Stimulated activated naive B cell treated with anti-CD40 and anti-IgM and Interleukin-4, amounts not matched to agents 10 μg/mL and 1 μg/mL and 100 μg/mL, for 72 hours (primary cell): ENCODE data around the gene FOXE1.
A peak's percentile ranks its signal among the peaks of the same experiment; 100 is the strongest.

Experiments
- ATAC-seq, 2 donors: fragments of 150-1000 bp; cut with Tn5 transposase; replicated peaks; 2 replicates each; pipeline ENCODE4 v1.10.0; 2021; ENCODE audit warnings: moderate library complexity in 1 of 2
- DNase-seq: peaks from one replicate; pipeline ENCODE4 v3.0.0; 2021
- H3K27ac Mint-ChIP-seq: one replicate; pipeline ENCODE4 v1.8.0; 2022; ENCODE audit warnings: mild to moderate bottlenecking, mixed read lengths
- H3K27me3 Mint-ChIP-seq, 2 donors: one replicate each; pipeline ENCODE4 v1.8.0; 2022; ENCODE audit warnings: mixed read lengths in 2 of 2
- H3K36me3 Mint-ChIP-seq, 2 donors: one replicate each; pipeline ENCODE4 v1.8.0; 2022; ENCODE audit warnings: mixed read lengths in 2 of 2, mild to moderate bottlenecking in 1 of 2
- H3K4me1 Mint-ChIP-seq, 2 donors: one replicate each; pipeline ENCODE4 v1.8.0; 2022; ENCODE audit warnings: mixed read lengths in 2 of 2, mild to moderate bottlenecking in 1 of 2
- H3K4me3 Mint-ChIP-seq, 2 donors: one replicate each; pipeline ENCODE4 v1.8.0; 2022; ENCODE audit warnings: mild to moderate bottlenecking in 2 of 2, mixed read lengths in 2 of 2, moderate library complexity in 1 of 2
- H3K9me3 Mint-ChIP-seq, 2 donors: one replicate each; pipeline ENCODE4 v1.8.0; 2022; ENCODE audit warnings: mixed read lengths in 2 of 2, mild to moderate bottlenecking in 1 of 2

Gene FOXE1

DNA sequence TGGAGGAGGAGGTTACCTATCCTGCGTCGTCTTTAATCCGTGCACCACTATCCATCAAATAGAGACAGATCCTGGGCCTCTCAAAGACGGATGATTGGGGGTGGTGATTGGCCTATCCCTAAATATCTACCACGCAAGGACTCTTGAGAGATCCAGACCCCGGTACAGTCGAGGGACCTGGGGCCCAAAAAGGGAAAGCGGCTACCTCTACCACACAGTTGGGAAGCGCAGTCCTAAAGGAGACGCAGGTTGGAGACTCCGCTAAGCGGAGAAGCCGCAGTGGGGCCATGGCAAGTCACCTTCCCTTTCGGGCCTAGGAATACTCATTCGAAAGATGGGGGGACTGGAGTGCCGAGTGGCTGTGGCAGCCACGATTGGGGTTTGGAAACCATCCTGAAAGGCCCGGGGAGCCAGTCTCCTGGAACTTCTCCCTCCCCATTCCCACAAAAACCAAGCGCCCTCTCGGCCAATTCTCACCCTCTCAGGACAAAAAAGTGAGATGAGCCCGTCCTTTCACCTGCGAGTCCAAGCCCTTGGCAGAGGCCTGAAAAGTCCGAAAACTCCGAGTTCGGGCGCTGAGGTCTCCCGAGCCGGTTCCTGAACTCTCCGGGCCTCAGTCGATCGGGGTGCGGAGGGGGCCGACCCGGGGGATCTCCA, 499 bp upstream of the FOXE1 start:
- Mint-ChIP-seq H3K27ac (peak overlapping the region; percentile 82), H3K4me3 (peak overlapping the region; percentile 42 to 65), H3K4me1 (peaks cover 12 to 45% of the 10 kb centered on the region in 2 donors), H3K9me3 (no peaks in the 10 kb centered on the region), H3K27me3 (peaks cover 67 to 81% of the 10 kb centered on the region in 2 donors), H3K36me3 (peaks cover 3 to 5% of the 10 kb centered on the region in 2 donors)
- ATAC-seq (no peak), DNase-seq (no peak)

DNA sequence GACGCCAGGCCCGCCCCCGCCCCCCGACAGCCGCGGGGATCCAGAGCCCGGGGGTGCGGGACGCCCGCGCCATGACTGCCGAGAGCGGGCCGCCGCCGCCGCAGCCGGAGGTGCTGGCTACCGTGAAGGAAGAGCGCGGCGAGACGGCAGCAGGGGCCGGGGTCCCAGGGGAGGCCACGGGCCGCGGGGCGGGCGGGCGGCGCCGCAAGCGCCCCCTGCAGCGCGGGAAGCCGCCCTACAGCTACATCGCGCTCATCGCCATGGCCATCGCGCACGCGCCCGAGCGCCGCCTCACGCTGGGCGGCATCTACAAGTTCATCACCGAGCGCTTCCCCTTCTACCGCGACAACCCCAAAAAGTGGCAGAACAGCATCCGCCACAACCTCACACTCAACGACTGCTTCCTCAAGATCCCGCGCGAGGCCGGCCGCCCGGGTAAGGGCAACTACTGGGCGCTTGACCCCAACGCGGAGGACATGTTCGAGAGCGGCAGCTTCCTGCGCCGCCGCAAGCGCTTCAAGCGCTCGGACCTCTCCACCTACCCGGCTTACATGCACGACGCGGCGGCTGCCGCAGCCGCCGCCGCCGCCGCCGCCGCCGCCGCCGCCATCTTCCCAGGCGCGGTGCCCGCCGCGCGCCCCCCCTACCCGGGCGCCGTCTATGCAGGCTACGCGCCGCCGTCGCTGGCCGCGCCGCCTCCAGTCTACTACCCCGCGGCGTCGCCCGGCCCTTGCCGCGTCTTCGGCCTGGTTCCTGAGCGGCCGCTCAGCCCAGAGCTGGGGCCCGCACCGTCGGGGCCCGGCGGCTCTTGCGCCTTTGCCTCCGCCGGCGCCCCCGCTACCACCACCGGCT, 1.0 kb downstream of the FOXE1 start:
- peak overlapping the region; percentile 90 for H3K4me3 Mint-ChIP-seq
- peak; percentile 80 to 83 for ATAC-seq
- DNase-seq, result peak; percentile 51
- H3K27ac Mint-ChIP-seq, result peak overlapping the region; percentile 95
- H3K27me3 Mint-ChIP-seq, result peaks cover 69 to 81% of the 10 kb centered on the region in 2 donors
- H3K36me3 Mint-ChIP-seq, result peaks cover 3 to 5% of the 10 kb centered on the region in 2 donors
- peaks cover 10 to 37% of the 10 kb centered on the region in 2 donors for H3K4me1 Mint-ChIP-seq
- no peaks in the 10 kb centered on the region for H3K9me3 Mint-ChIP-seq

DNA sequence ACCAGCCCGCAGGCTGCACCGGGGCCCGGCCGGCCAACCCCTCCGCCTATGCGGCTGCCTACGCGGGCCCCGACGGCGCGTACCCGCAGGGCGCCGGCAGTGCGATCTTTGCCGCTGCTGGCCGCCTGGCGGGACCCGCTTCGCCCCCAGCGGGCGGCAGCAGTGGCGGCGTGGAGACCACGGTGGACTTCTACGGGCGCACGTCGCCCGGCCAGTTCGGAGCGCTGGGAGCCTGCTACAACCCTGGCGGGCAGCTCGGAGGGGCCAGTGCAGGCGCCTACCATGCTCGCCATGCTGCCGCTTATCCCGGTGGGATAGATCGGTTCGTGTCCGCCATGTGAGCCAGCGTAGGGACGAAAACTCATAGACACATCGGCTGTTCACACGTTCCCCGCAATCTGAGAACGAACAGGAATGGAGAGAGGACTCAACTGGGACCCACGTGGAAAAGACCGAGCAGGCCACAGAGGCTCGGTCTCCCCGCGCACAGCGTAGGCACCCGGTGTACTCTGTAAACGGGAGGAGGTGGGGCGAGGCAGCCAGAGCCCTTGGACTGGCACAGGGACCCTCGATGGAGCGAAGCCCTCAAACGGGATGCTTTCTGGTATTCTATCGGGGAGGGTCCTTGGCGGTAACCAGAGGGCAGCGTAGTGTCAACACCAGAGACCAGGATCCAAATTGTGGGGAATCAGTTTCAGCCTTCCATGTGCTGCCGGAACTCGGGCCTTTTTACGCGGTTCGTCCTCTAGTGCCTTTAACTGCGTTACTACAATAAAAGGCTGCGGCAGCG, 1.9 kb downstream of the FOXE1 start:
- DNase-seq, result no peak
- H3K4me1 Mint-ChIP-seq, result peaks cover 10 to 35% of the 10 kb centered on the region in 2 donors
- H3K9me3 Mint-ChIP-seq, result no peaks in the 10 kb centered on the region
- H3K36me3 Mint-ChIP-seq, result peaks cover 3 to 5% of the 10 kb centered on the region in 2 donors
- no peak for ATAC-seq
- H3K27ac Mint-ChIP-seq, result peak overlapping the region; percentile 62
- peaks cover 71 to 81% of the 10 kb centered on the region in 2 donors for H3K27me3 Mint-ChIP-seq
- H3K4me3 Mint-ChIP-seq, result peak overlapping the region in 1 of 2 donors; percentile 25

DNA sequence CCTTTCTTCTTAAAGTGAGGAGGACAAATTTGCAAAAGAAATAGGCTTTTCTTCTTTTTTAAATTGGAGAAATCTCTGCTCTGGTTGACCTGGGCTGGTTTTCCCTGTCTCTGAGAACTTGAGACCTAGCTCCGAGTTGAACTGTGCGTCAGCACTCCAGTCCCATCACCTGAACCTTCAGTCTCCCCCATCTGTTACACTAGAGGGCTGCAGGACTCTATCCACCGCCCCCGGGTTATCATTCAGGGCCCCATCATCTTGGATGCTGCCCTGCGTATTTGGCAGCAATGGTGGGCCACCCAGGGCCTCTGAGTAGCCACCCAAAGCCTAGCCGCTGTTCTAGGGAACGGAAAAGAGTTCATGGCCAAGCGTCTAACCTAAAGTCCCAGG, 2.5 kb downstream of the FOXE1 start:
- H3K27ac Mint-ChIP-seq, result peak overlapping the region; percentile 62
- peaks cover 3 to 5% of the 10 kb centered on the region in 2 donors for H3K36me3 Mint-ChIP-seq
- H3K9me3 Mint-ChIP-seq, result no peaks in the 10 kb centered on the region
- H3K27me3 Mint-ChIP-seq, result peaks cover 71 to 81% of the 10 kb centered on the region in 2 donors
- ATAC-seq, result no peak
- DNase-seq, result no peak
- peaks cover 10 to 35% of the 10 kb centered on the region in 2 donors for H3K4me1 Mint-ChIP-seq
- peak overlapping the region in 1 of 2 donors; percentile 25 for H3K4me3 Mint-ChIP-seq

DNA sequence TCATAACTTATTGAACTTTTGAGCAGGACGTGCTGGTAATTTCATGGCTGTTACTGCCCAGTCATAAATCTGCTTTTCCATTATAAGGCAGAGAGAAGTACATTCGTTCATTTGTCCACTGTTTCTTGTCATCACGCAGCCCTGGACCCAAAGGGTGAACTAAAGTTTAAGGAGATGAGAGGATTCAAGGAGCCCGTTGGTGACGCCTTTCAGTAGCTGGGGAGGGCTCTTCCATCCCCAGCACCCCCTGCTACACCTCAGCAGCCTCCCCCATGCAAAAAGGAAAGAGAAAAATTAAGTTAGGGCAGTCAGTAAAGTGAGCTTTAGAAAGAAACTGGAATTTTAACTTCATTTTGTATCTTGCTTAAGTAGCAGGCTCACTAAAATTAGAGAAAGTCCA, 2.9 kb downstream of the FOXE1 start:
- no peak for DNase-seq

DNA sequence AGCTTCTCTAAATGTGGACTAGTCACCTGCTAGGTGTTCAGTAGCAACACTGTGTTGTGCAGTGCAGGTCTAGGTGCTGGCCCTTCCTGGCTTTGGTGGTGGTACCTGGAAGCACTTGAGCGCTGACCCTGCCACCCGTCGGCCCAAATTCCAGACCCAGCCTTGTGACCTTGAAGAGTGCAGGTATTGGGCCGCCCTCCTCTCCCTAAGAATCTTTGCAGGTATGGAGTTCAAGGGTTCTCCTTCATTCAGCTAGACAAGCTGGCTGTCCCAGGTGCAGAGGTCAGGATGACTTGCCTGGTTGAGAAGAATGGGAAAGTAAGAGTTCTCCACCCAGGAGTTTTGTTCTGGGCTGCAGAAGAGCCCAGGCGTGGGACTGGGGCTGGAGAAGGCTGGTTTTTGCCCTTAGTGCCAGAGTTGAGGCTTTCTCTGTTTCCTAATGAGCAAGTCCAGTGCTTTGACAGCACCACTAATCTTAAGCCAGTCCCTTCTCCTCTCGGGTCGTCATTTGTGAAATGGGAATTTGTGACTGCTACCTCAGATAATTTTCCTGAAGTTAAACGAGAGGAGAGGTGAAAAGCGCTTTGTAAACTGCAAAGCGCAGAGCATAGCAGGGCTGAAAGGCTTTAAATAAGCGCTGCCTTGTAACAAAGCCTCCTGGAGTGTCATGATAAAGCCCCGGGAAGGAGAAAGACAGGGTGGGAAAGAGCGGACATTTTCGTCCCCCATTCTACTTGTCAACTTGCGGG, 4.0 kb downstream of the FOXE1 start:
- peaks cover 76 to 88% of the 10 kb centered on the region in 2 donors for H3K27me3 Mint-ChIP-seq
- peaks cover 3 to 5% of the 10 kb centered on the region in 2 donors for H3K36me3 Mint-ChIP-seq
- peaks cover 10 to 34% of the 10 kb centered on the region in 2 donors for H3K4me1 Mint-ChIP-seq
- H3K4me3 Mint-ChIP-seq, result peak overlapping the region in 1 of 2 donors; percentile 46
- H3K27ac Mint-ChIP-seq, result no peak overlapping the region
- no peaks in the 10 kb centered on the region for H3K9me3 Mint-ChIP-seq
- DNase-seq (no peak), ATAC-seq (no peak)

More for the DNA sequence above, 2.9 kb downstream of the FOXE1 start:
- ATAC-seq, result no peak
- Mint-ChIP-seq H3K36me3 (peaks cover 3 to 5% of the 10 kb centered on the region in 2 donors), H3K27ac (peak overlapping the region; percentile 20), H3K4me3 (no peak overlapping the region), H3K4me1 (peaks cover 10 to 35% of the 10 kb centered on the region in 2 donors), H3K9me3 (no peaks in the 10 kb centered on the region), H3K27me3 (peaks cover 71 to 81% of the 10 kb centered on the region in 2 donors)

DNA sequence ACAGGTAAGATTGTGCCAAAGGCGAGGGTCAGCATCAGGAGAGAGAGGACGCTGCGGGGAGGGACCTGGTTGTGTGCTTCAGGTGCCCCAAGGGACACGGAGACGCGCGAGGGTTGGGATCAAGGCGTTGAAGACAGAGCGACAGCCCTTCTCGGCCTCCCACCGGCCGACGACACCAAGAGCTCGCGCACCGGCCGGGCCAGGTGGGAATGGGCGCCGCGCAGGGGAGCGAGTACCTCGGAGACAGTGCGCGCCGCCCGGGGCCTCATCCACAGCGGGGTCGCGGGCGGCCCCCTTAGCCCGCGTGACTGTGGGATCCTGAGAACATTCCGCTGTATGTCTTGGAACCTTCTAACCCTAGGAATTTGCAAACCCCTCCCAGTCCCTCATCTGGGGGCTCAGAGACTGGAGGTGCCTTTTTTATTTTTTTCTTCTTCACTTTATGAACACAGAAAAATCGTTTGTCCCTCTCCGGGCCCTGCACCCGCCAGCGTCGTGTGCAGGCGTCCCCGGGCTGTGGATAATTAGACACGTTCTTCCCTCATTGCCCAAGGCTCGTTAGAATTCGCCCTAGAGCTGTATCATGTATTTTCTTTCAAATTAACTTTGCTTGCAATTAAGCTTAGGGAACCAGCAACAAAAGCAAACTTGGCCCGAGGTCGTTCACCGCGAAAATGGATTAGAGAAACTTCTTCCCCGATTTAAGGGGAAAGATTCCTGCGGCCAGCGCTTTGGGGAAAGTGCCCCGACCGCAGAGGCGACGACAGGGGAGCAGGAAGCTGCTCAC, 4.8 kb downstream of the FOXE1 start:
- peaks cover 7 to 26% of the 10 kb centered on the region in 2 donors for H3K4me1 Mint-ChIP-seq
- ATAC-seq (no peak), DNase-seq (no peak)
- peaks cover 3 to 5% of the 10 kb centered on the region in 2 donors for H3K36me3 Mint-ChIP-seq
- peak overlapping the region in 1 of 2 donors; percentile 46 for H3K4me3 Mint-ChIP-seq
- peak overlapping the region; percentile 47 for H3K27ac Mint-ChIP-seq
- H3K9me3 Mint-ChIP-seq, result no peaks in the 10 kb centered on the region
- peaks cover 73 to 85% of the 10 kb centered on the region in 2 donors for H3K27me3 Mint-ChIP-seq

DNA sequence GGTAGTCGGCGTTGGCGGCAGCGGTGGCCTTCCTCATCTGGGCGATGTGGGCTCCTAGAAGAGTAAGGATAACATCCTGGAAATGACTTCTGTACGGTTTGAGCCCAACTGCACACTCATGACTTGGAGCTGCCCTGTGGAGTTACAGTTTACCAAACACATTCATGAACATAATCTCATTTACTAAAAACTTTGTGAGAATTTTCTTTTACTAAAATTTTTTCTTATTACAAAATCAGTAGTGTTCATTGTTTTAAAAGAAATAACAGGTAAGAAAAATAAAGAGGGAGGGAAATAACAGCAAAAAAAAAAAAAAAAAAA, 5.3 kb downstream of the FOXE1 start:
- peaks cover 73 to 80% of the 10 kb centered on the region in 2 donors for H3K27me3 Mint-ChIP-seq
- ATAC-seq, result no peak
- no peaks in the 10 kb centered on the region for H3K9me3 Mint-ChIP-seq
- peak overlapping the region; percentile 47 for H3K27ac Mint-ChIP-seq
- peaks cover 5 to 21% of the 10 kb centered on the region in 2 donors for H3K4me1 Mint-ChIP-seq
- peaks cover 3% of the 10 kb centered on the region in 2 donors for H3K36me3 Mint-ChIP-seq
- H3K4me3 Mint-ChIP-seq, result no peak overlapping the region
- no peak for DNase-seq

DNA sequence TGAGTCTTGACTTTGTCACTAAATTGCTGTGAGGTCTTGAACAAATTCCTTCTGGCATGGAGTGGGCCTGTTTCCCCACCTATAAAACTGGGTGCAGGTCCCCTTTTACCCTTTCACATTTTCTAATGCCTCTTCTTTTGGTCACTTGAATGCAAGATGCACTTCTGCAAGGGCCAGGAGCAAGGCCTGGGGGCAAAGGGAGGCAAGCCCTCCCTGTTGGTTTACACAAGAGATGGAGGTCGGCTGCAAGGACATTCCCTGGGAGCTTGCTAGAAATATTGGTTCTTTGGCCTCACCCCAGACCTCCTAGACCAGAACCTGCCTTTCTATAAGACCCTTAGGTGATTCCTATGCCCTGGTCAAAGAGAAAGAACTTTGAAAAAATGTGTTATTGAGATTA, 5.8 kb downstream of the FOXE1 start:
- Mint-ChIP-seq H3K36me3 (peaks cover 3% of the 10 kb centered on the region in 2 donors), H3K4me1 (peaks cover 5 to 19% of the 10 kb centered on the region in 2 donors), H3K27ac (no peak overlapping the region), H3K4me3 (no peak overlapping the region), H3K9me3 (no peaks in the 10 kb centered on the region), H3K27me3 (peaks cover 74 to 77% of the 10 kb centered on the region in 2 donors)
- ATAC-seq (no peak), DNase-seq (no peak)

DNA sequence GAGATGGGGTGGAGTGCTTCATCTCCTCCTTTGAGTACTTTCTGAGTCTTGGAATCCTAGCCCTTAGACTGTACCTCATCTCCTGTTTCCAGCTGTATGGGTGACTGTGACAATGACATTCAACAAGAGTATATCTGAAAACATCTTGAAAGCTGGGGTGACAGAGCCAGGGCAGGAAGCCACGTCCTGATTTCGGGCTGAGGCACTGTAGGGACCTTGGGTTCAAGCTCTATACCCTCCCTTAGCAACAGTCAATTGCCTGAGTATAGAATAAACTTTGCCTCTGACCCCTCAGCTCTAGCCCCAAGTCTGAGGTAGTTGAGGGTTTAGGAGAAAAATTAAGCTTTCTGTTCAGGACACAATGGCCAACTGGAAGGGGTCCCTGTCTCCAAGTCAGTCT, 6.3 kb downstream of the FOXE1 start:
- H3K4me3 Mint-ChIP-seq, result no peak overlapping the region
- H3K36me3 Mint-ChIP-seq, result no peaks in the 10 kb centered on the region
- H3K27ac Mint-ChIP-seq, result no peak overlapping the region
- DNase-seq, result no peak
- peaks cover 0 to under 1% of the 10 kb centered on the region in 2 donors for H3K9me3 Mint-ChIP-seq
- ATAC-seq, result no peak
- peaks cover 75 to 76% of the 10 kb centered on the region in 2 donors for H3K27me3 Mint-ChIP-seq
- H3K4me1 Mint-ChIP-seq, result peaks cover 2 to 14% of the 10 kb centered on the region in 2 donors

DNA sequence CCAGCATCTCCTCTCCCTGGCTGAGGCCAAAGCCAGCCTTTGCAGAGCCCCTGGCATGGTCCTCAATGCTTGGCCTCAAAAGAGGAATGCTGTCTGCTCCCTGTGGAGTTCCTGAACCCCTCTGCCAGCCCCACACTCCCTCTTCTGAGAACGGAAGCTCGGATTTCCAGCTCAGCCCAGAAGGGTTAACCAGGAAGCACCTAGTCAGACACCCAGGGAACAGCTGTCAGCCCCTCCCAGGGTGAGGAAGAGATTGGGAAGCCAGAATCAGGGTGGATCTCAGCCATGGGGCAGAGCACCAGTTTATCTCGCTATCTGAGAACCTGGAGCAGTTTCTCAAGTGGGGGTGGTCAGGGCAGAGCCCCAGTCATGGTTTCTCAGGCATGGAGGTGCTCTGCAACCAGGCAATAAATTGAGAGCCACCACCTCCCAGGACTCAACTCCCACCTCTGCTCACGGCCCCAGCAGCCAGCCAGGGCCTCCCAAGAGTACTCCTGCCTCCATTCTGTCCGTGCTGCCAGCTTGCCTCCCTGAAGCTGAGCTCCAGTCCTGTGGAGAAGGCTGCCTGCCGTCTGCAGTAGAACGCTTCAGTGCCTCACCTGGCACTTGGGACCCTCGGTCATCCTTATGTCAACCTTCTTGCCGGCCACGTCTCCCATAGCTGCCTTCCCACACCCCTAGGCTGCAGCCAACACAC, 7.6 kb downstream of the FOXE1 start:
- DNase-seq (no peak), ATAC-seq (no peak)
- Mint-ChIP-seq H3K36me3 (peaks cover 0 to 5% of the 10 kb centered on the region in 2 donors), H3K27ac (no peak overlapping the region), H3K4me1 (peaks cover 2 to 14% of the 10 kb centered on the region in 2 donors), H3K9me3 (peaks cover 10 to 12% of the 10 kb centered on the region in 2 donors), H3K4me3 (no peak overlapping the region), H3K27me3 (peaks cover 79 to 81% of the 10 kb centered on the region in 2 donors)

DNA sequence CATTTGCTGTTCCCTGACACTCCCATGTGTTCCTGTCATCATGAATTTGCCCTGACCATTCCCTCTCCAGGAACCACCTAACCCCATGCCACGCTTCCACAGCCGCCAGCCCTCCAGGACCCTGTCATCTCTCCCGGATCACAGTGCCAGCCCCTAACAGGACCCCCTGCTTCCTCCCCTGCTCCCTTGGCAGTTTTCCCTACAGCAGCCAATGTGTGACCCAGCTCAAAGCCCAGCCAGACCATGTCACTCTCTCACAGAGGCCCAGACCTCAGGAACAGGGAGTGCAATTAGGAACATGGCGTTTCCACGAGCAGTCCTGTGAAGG, 8.1 kb downstream of the FOXE1 start:
- Mint-ChIP-seq H3K4me3 (no peak overlapping the region), H3K27ac (no peak overlapping the region), H3K36me3 (peaks cover 0 to 8% of the 10 kb centered on the region in 2 donors), H3K27me3 (peaks cover 74 to 76% of the 10 kb centered on the region in 2 donors), H3K4me1 (peaks cover 2 to 14% of the 10 kb centered on the region in 2 donors), H3K9me3 (peaks cover 15 to 16% of the 10 kb centered on the region in 2 donors)
- no peak for ATAC-seq
- no peak for DNase-seq
